OCI-LY7 (cell line): ENCODE data around the gene BRD1. TPM values are rescaled to one million over a fixed set of nuclear protein-coding genes. Genes with fewer than 3 reads are reported as not detected.

Source experiments
- BruUV-seq: library from RNA; stranded (reverse); fragments of 400-500 nt; replicated peaks from 2 replicates; lab custom pipeline; 2021; lab: Mats Ljungman, UMichigan
- CTCF ChIA-PET: fragments of 300-600 bp; sonication (Branson Sonifier 250); formaldehyde crosslinking; loops from one replicate; lab custom pipeline; 2022; ENCODE audit warnings: antibody characterized with exemption; ENCODE audit not compliant: unreplicated experiment; lab: Charles Lee
- POLR2A ChIA-PET: fragments of 300-600 bp; sonication (Branson Sonifier 250); formaldehyde crosslinking; loops from one replicate; lab custom pipeline; 2022; ENCODE audit warnings: antibody characterized with exemption; lab: Charles Lee
- DNase-seq: peaks from one replicate; pipeline ENCODE4 v3.0.0-alpha.2; 2015; ENCODE audit warnings: low spot score
- H2AFZ ChIP-seq: fragments of 200-600 bp; sonication (generic), shearing (Covaris generic); 2 replicates; pipeline ENCODE4 v1.6.1; 2014; ENCODE audit warnings: mild to moderate bottlenecking, antibody characterized with exemption, low read length, moderate library complexity
- H3K27ac ChIP-seq: fragments of 200-600 bp; sonication (generic); 2 replicates; pipeline ENCODE4 v1.5.1; 2014; ENCODE audit warnings: mixed run types, low read depth, mild to moderate bottlenecking, moderate library complexity, low read length, inconsistent platforms; ENCODE audit not compliant: poor library complexity, severe bottlenecking
- H3K36me3 ChIP-seq: fragments of 200-600 bp; sonication (generic); 2 replicates; pipeline ENCODE4 v1.6.1; 2014; ENCODE audit warnings: mild to moderate bottlenecking, antibody characterized with exemption, low read length, moderate library complexity, mixed read lengths; ENCODE audit not compliant: insufficient read depth
- H3K4me1 ChIP-seq: fragments of 200-600 bp; sonication (generic); 2 replicates; pipeline ENCODE4 v1.5.1; 2014; ENCODE audit warnings: mild to moderate bottlenecking, low read length; ENCODE audit not compliant: insufficient read depth, poor library complexity, severe bottlenecking
- H3K4me2 ChIP-seq: fragments of 200-600 bp; sonication (generic); 2 replicates; pipeline ENCODE4 v1.6.1; 2014; ENCODE audit warnings: mild to moderate bottlenecking, low read length
- H3K4me3 ChIP-seq: fragments of 200-600 bp; sonication (generic); 2 replicates; pipeline ENCODE4 v1.5.1; 2014; ENCODE audit warnings: mild to moderate bottlenecking, low read depth, low read length; ENCODE audit not compliant: poor library complexity, severe bottlenecking
- H3K79me2 ChIP-seq: fragments of 200-600 bp; sonication (generic); 2 replicates; pipeline ENCODE4 v1.6.1; 2016; ENCODE audit warnings: low read depth, mild to moderate bottlenecking, low read length, moderate library complexity, mixed read lengths; ENCODE audit not compliant: insufficient read depth
- H3K9me2 ChIP-seq: fragments of 200-600 bp; sonication (generic); 2 replicates; pipeline ENCODE4 v1.6.1; 2016; ENCODE audit warnings: mild to moderate bottlenecking, low read length, mixed read lengths; ENCODE audit not compliant: insufficient read depth
- H3K9me3 ChIP-seq: fragments of 200-600 bp; sonication (generic); 2 replicates; pipeline ENCODE4 v1.6.1; 2014; ENCODE audit warnings: mild to moderate bottlenecking, mixed run types, low read length, mixed read lengths
- H4K20me1 ChIP-seq: fragments of 200-600 bp; sonication (generic); 2 replicates; pipeline ENCODE4 v1.6.1; 2014; ENCODE audit warnings: mild to moderate bottlenecking, antibody characterized with exemption, low read length, moderate library complexity, mixed read lengths; ENCODE audit not compliant: insufficient read depth
- CTCF ChIP-seq: fragments of 200-600 bp; sonication (generic); conservative IDR thresholded peaks from 2 replicates; pipeline ENCODE4 v1.5.1; 2014; ENCODE audit warnings: mild to moderate bottlenecking, antibody characterized with exemption, low read length, moderate library complexity, mixed read lengths
- EZH2phosphoT487 ChIP-seq: fragments of 200-600 bp; sonication (generic); IDR thresholded peaks from 2 replicates; pipeline ENCODE4 v1.6.1; 2018; ENCODE audit warnings: low read depth, borderline replicate concordance, mild to moderate bottlenecking, mixed run types, antibody characterized with exemption, low read length, moderate library complexity, mixed read lengths
- intact Hi-C: fragments of 100-400 bp; cut with micrococcal nuclease; formaldehyde crosslinking; loops from one replicate; pipeline ENCODE4 v1.10.0; 2022; ENCODE audit not compliant: unreplicated experiment
- total RNA-seq, 2 experiments: library from RNA; depleted of rRNA in 1 of 2; stranded (reverse); fragments of >200 nt in 1 of 2; shearing (Covaris generic) in 1 of 2; gene quantifications; 2 replicates each; pipeline ENCODE4 v1.2.3, GENCODE V29; 2014 to 2022

The BRD1 gene
- total RNA-seq, 2 experiments from 2014 or later, result 38.1 to 46.6 TPM

GRCh38 chr22:49724893-49725489 is 102.7 kb downstream of the BRD1 start:
- no peak for TF ChIP-seq EZH2phosphoT487
- peak; percentile 76 for TF ChIP-seq CTCF
- CTCF ChIA-PET, result no interaction called here
- H3K4me1 ChIP-seq, result peaks cover 17% of the 10 kb centered on the region
- peak overlapping the region; percentile 54 for H3K4me2 ChIP-seq
- POLR2A ChIA-PET, result no interaction called here
- intact Hi-C loops, result loop anchor here (2.0 to 10.0 kb wide), 2 partner anchors 420 to 678 kb away; no protein-coding TSS in a partner anchor
- BruUV-seq, result no TSS peak
- peak overlapping the region; percentile 76; the same call in 1 of the 2 replicates for H2AFZ ChIP-seq
- H4K20me1 ChIP-seq, result no peaks in the 10 kb centered on the region
- H3K36me3 ChIP-seq, result no peaks in the 10 kb centered on the region
- H3K9me2 ChIP-seq, result no peaks in the 10 kb centered on the region
- peak overlapping the region; percentile 57 for H3K4me3 ChIP-seq
- DNase-seq, result peak; percentile 70
- no peaks in the 10 kb centered on the region for H3K9me3 ChIP-seq
- no peak overlapping the region for H3K27ac ChIP-seq
- H3K79me2 ChIP-seq, result no peaks in the 10 kb centered on the region

- H3K4me3 ChIP-seq, result peak overlapping the region; percentile 57
- H3K4me2 ChIP-seq, result peak overlapping the region; percentile 54
- peaks cover 17% of the 10 kb centered on the region for H3K4me1 ChIP-seq
- BruUV-seq, result no TSS peak
- DNase-seq, result peak; percentile 38
- no peaks in the 10 kb centered on the region for H3K9me3 ChIP-seq
- no peaks in the 10 kb centered on the region for H3K79me2 ChIP-seq
- H3K9me2 ChIP-seq, result no peaks in the 10 kb centered on the region
- POLR2A ChIA-PET, result interaction anchor here (1.0 kb wide), 1 partner anchor 8 kb away, joined by 3 read pairs; no protein-coding TSS in a partner anchor
- TF ChIP-seq CTCF (no peak), EZH2phosphoT487 (no peak)
- CTCF ChIA-PET, result no interaction called here
- no peaks in the 10 kb centered on the region for H3K36me3 ChIP-seq
- intact Hi-C loops, result loop anchor here (2.0 to 10.0 kb wide), 2 partner anchors 419 to 677 kb away; no protein-coding TSS in a partner anchor
- H2AFZ ChIP-seq, result peak overlapping the region; percentile 76
- no peaks in the 10 kb centered on the region for H4K20me1 ChIP-seq
- H3K27ac ChIP-seq, result no peak overlapping the region
These were observed 103.4 kb downstream of the BRD1 start for GRCh38 chr22:49724030-49724892.
